Myocyte (in vitro differentiated cells): ENCODE data around the gene SLC31A2. TPM values are rescaled to one million over a fixed set of nuclear protein-coding genes. Genes with fewer than 3 reads are reported as not detected.
"Not testable (repeated sequence)": the region's sequence is repeated elsewhere in the genome, so short reads cannot be mapped to it uniquely, and the experiment has no call there.

Experiments
- DNase-seq: peaks from one replicate; pipeline ENCODE4 v3.0.0-alpha.2; 2012; ENCODE audit warnings: low read depth
- polyA plus RNA-seq: library from polyadenylated mRNA; unstranded; fragments of >200 nt; gene quantifications from one replicate; pipeline ENCODE4 v1.2.1, GENCODE V29; 2012; ENCODE audit warnings: missing spikeins
- total RNA-seq: library from RNA; depleted of rRNA; stranded (reverse); fragments of >200 nt; gene quantifications from 2 replicates; pipeline ENCODE4 v1.2.3, GENCODE V29; 2014

The SLC31A2 gene, protein sequence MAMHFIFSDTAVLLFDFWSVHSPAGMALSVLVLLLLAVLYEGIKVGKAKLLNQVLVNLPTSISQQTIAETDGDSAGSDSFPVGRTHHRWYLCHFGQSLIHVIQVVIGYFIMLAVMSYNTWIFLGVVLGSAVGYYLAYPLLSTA
- 62.3 and 68.5 TPM in 2 replicates for total RNA-seq
- polyA plus RNA-seq: 35.5 TPM

DNA sequence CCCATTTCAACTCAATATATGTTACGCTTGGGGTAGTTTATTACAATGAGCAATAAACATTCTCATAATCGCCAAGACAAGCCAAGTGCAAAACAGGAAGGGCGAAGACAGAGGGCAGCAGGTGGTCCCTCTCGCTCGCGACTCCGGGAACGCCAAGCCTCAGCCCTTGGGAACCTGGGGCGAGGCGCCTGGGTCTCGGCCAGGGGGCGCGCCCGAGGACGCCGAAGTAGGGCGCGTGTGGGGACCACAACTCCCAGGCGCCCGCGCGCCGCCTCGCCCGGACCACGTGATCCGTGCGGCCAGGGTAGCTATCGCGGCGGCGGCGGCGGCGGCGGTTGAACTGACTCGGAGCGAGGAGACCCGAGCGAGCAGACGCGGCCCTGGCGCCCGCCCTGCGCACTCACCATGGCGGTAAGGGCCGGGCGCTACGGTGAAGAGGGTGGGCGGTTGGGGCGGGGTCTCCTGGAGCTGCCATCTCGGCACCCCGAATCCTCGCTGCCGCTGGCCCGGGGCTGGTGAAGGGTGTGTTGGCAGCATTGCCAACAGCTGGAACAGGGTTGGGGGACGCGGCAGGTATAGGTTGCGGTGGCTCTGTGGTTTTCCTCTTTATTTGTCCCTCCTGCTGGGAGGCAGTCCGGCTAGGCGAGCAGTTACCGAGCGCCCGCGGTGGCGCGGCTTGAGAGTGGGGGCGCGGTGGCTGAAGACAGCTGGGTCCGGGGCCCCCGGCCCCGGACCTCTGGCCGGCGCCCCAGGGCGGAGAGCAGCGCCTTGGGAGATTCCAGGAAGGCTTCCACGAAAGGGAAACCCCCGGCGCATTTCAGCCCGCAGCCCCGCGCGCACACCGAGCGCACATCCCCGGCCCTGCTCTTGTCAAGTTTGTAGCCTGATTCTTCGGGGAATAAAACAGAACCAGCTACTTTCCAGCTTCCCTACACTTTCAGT lies at the start of gene SLC31A2:
TSS of gene SLC31A2 (plus strand) at position 338 of the 942 bp plus-strand sequence. CDS start at position 406, 68 bp downstream.
- DNase-seq: peak; percentile 97

DNA sequence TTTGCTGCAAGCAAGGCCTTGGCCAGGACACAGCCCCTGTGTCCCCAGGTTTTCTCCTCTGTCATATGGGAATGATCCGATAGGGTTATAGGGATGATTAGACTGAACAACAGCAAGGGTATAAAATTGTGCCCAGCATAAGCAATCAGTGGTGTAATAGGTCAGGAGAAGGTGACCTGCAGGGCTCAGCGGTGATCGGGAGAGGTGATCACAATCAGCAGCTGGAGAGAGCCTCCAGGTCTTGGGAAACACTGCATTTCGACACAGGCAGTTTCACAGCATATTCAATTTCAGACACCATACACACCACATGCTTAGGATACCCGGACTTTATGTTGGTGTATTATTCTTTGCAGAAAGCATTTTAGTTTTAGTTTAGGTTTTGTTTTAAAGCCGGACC lies 45.5 kb upstream of the SLC31A2 start:
- DNase-seq: not testable (repeated sequence)

DNA sequence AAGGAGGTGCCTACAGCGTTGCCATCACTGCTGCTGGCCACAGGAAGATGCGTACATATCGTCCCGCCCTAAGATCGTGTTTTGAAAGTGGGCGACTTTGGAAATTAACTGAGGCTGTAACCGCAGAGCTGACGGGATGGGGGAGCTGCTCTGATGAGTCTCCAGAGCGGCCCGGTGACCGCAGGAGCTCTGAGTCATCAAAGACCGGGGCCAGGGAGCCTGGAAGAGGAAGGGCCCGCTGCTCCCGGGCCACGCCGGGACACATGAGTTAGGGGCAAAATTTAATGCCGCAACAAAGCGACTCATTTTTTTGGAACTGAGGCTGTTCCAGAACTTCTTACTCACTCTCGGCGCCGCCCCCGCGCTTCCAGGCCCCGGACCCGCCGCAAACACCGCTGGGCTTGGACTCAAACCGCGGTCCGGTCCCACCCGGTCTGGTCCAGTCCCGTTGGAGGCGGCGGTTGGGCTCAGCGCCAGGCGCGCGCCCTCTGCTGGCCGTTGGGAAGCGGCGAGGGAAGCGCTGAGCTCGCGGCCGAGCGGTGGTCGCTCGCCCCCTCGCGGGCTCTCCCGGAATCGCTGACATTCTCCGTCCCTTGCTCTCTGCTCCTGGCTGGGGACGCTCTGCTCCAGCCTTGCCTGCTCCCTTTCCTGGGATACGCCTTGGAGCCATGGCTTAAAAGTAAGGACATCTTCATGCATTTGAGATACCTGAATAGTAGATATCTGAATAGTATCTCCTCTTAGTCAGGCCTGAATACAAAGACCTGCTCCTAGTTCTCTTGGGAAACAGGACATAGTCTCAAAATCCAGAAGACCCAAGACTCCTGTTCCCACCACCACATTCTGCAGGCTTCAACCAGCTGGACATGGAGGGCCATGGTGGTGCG lies 39.5 kb upstream of the SLC31A2 start:
- DNase-seq: peak; percentile 35

DNA sequence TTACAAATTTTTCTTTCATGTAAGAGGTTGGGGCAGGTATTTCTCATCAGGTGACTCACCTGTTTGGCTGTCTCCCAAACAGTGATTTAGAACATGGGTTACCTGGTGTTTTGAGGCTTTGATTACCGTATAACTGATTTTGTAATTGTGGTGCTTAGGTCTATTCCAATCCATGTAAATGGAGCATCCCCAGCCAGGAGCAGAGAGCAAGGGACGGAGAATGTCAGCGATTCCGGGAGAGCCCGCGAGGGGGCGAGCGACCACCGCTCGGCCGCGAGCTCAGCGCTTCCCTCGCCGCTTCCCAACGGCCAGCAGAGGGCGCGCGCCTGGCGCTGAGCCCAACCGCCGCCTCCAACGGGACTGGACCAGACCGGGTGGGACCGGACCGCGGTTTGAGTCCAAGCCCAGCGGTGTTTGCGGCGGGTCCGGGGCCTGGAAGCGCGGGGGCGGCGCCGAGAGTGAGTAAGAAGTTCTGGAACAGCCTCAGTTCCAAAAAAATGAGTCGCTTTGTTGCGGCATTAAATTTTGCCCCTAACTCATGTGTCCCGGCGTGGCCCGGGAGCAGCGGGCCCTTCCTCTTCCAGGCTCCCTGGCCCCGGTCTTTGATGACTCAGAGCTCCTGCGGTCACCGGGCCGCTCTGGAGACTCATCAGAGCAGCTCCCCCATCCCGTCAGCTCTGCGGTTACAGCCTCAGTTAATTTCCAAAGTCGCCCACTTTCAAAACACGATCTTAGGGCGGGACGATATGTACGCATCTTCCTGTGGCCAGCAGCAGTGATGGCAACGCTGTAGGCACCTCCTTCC lies 37.9 kb upstream of the SLC31A2 start:
- DNase-seq: not testable (repeated sequence)

DNA sequence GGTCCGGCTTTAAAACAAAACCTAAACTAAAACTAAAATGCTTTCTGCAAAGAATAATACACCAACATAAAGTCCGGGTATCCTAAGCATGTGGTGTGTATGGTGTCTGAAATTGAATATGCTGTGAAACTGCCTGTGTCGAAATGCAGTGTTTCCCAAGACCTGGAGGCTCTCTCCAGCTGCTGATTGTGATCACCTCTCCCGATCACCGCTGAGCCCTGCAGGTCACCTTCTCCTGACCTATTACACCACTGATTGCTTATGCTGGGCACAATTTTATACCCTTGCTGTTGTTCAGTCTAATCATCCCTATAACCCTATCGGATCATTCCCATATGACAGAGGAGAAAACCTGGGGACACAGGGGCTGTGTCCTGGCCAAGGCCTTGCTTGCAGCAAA lies 32.0 kb upstream of the SLC31A2 start:
- not testable (repeated sequence) for DNase-seq

DNA sequence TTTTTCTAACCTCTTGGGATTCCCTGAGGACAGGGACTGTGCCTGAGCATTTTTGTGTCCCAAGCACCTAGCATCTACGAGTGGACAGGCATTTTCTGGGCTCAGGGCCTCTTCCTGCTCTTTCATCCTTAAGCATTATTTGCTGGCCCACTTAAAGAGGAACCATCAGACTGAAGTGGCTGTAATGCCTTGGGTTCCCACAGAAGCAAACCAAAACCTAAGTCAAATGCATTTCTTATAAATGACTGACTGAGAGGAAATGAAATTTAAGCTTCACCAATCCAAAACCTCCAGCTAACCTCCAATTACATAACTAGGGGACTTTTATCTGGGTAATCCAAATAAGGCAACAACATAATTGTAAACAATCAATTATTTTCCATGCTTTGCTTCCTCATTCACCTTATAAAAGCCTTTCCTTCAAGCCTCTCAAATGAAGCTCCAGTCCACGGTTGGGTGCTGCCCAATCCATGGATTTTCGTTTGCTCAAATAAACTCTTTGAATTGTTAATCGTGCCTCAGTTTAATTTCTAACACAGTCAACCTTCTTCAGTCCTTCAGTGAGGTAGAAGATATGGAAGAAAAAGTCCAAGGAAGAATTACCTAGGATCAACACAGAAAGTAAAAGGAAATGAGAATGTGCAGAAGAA lies 25.3 kb upstream of the SLC31A2 start:
- DNase-seq: no peak

DNA sequence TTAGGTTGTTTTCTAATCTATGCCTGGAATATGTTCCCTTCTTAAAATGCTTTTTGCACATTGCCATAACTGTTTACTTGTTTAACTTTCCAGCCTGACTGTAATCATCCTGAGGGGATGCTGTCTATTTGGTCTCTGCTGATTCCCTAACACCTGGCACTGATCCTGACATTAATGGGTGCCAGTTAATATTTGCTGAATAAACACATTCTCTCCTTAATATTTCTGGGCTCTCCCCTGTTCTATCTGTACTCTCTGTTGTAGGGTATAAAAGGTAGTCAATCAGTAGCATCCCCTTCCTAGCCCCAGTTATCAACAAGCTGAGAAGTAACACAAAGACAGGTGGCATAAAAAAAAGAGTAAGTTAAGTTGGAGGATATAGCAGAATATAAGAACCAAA lies 21.3 kb upstream of the SLC31A2 start:
- no peak for DNase-seq

DNA sequence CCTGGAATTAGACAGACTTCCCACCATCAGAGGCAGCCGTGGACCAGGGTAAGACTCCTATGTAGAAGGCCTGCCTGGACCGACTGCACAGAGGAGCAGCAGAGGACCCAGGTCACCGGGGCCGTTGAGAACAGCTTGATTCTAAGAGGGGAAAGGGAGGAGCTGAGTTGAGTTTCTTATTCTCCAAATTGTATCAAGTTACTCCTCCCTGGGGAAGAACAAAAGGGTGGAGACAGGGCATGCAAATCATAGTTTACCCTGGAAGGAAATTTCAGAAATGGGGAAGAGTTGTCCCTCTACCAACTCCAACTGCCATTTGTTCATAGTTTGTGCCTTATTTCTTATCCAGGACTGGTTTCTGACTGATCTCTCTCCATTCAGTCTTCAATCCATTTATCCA lies 20.9 kb upstream of the SLC31A2 start:
- no peak for DNase-seq

DNA sequence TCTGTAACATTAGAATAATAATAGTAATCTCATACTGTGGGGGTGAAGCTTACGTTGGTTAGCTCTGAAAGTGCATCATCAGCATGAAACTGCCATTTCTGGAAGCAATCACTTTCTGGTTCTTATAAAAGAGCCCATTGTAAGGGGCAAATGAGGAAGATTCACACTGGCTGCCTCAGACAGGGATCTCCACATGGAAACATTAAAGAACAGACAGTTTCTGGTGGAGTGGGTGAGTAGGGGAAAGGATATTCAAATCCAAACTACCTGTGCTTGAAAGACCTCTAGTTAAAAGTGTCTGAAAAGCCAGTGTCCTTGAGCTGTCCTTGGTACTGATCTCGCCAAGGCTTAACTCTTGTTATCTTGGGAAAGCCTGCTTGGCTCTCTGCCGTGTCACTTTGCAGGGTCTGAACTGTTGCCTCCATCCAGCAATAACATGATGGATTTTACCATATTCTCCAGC lies 19.1 kb upstream of the SLC31A2 start:
- peak; percentile 70 for DNase-seq

DNA sequence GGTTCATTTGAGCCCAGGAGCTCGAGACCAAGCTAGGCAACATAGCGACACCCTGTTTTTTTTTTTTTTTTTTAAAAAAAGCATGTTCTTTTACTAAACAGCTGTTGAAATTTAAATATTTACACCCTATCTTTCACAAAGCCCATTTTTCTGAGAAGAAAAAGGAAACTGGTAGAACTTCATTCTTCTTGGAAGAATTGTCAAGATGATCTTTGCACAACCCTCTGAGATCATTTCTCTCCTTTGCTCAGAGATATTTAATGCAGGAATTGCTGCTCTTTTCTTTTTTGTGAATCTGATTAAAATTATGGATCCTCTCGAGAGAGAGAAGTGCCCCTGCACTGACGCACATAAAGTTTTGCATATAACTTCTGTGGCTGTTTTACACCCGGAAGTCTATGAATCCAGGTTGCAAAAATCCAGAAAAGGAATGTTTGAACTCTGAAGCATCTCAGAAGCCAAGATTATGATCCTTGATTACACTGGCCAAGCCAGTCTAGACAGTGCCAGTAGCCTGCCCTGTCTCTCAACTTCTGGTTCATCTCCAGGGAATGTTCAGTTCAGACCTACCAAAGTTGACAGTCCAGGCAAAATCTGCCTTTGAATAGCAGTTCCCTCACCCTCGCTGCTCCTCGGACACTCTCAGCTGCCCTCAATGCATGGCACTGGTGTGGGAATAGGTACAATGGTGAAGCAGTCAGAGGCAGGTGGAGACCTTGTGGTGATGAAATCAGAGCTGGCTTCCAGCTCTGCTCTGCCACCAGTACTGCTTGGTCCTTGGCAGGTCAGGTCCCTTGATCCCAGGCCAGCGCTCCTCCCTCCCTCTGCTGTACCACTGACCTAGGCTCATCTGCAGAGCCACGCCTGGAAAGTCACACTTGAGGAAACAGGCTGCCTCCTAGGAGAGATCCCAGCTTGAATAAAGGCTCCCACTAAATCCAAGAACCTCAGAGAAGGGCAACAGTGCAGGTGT lies 13.3 kb upstream of the SLC31A2 start:
- DNase-seq: no peak

DNA sequence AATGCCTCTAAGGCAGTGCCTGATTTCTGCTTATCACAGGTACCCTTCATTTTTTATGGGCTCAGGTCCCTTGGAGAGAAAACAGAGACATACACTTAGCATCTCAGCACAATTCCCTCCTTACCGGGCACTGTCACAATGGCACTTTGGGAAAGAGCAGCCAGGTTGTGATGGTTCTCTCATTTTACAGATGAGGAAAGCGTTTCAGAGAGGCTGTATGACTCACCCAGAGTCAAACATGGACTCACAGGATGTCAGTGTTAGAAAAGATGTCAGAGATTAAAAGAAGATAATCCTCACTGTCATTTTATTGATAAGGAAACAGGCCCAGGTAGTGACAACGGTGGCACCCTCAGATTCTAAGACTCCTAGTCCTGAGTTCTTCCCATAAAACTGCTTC lies 12.0 kb upstream of the SLC31A2 start:
- no peak for DNase-seq

DNA sequence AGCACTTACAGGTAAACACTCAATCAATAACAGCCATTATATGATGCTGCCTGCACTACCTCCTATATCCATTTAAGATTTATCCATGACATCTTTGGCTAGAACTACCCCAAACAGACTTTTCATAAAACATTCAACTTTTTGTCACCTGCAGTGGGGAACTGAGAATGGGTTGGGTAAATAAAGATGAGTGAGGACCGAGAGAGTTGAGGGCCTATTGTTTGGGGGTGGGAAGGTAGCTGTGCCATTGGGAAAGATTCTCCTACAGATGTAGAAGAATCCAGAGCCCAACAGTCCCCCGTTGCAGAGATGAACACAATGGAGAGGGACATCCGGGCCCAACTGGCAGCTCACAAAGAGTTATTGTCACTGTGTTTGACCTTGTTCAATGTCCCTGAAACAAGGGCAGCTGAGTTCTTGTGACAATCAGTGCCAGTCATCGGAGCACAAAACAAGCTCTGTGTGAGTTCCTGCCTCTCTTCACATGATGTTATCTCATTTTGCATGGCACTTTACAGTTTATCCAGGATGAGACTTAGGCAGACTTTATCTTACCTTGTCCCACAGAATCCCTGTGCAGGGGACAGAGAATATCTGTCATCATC lies 11.5 kb upstream of the SLC31A2 start:
- DNase-seq: no peak

DNA sequence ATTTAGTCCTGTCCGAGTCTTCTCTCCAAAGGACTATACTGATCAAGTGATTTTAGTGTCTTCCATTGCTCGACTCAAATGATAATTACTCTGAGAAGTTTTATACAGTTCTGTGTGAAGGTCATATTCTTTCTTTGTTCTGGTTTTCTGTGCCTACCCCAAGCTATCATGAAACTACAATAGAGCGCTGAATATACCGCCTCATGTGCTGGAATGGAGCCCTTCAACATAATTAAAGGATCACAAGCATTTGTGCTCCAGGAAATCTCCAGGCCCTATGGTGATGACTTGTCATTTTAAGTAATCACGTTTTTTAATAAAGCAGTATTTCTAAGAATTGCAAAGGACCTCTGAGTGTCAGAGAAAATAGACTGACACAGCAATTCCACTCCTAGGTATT lies 10.9 kb upstream of the SLC31A2 start:
- DNase-seq: no peak

DNA sequence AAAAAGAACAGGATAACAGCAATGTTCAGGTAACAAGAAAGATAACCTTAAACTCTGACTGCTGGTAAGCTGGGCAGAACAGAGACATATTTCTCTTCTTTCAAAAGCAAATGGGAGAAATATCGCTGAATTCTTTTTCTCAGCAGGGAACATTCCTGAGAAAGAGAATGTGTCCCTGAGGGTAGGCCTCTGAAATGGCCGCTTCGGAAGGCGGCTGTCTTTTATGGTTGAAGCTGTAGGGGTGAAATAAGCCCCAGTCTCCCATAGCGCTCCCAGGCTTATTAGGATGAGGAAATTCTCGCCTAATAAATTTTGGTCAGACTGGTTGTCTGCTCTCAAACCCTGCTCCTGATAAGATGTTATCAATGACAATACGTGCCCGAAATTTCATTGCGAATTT lies 9.9 kb upstream of the SLC31A2 start:
- not testable (repeated sequence) for DNase-seq

DNA sequence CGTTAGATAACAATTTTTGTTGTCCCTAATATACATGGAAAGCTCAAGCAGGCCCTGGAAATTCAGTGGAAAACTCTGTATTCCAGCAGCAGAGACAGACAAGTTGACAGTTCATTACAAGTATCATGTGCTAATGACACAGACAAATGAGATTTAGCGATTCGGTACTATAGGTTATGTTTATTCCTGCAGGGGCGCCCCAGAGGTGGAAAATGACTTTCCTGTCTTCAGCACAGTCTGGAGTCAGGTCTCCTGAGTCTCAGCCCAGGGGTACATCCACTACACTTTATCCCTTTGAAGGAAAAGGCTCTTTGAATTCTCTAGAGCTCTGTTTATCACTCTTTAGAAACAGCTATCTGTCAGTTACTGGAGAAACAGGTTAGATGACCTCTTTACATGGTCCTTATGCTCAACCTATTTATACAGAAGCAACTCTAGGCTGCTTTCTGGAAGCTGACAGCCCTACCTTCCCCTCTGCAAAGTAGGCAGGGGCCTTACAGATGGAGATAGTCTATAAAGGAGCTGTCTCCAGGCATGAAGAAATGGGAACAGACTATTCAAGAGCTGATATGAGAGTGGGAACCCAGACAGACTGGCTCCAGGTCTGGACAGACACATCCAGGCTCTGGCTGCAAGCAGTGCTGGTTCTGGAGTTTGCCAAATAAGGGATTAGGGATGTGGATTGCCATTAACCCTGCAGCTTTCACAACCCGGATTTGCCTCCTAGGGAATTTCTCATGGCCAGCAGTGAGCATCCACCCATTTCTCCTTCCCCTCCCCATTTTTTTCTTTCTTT lies 7.2 kb upstream of the SLC31A2 start:
- no peak for DNase-seq

DNA sequence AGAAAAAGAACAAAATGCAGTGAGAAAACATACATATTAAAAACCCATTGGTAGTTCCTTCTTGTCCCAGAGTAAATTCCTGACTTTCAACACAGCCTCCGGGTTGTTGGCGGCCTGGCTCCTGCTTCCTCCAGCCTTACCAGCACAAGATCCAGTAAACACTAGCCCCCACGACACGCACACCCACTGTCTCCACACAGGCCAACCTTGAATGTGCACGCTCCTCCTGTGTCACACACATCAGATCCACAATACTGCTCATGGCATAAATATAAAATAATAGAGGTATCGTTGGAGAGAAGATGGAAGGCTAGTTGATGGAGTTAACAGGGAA lies 2.5 kb upstream of the SLC31A2 start:
- no peak for DNase-seq

DNA sequence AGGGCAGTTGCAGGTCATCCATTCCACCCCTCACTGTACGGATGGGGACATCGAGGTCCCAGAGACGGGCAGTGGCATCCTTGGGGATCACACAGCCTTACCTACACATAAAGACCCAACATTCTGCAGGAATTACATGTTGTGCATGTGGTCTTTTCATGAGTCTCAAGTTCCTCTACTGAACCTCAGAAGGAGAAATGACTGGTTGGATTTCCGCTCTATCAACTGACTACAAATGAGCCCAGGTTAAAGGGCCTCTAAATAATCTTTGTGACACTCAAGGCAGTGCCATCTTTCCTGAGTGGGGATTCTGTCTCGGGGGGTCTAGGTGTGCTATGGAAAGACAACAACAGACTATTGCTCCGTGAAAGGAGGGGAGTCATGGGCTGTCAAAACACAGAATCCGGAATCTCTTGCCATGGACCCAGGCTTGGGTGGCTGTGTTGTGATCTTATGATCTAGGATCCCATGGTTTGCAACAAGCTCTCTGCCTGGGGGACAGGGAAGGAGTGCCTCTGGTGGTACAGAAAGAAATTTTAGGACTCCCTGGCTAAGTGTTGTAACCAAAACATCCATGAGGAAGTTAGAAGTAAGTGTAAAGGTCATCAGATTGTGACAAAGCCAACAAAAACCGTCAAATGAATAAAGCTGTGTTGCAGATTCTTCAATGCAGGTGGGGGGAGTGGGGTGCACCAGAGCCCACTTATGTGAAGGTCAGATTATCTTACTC lies 1.9 kb upstream of the SLC31A2 start:
- DNase-seq: no peak
